Aorta (tissue), 5 donors: ENCODE data around the gene HIVEP3. TPM values are rescaled to one million over a fixed set of nuclear protein-coding genes. Genes with fewer than 3 reads are reported as not detected.
A peak's percentile ranks its signal among the peaks of the same experiment; 100 is the strongest.

Source experiments
- ATAC-seq: fragments of 200-7000 bp; cut with Tn5 transposase; one replicate; pipeline ENCODE4 v1.9.1; 2022; ENCODE audit warnings: moderate library complexity; ENCODE audit not compliant: low FRiP score
- DNase-seq, 2 donors: peaks; one replicate each; pipeline ENCODE4 v3.0.0-alpha.2; 2020
- H3K27ac ChIP-seq, 2 donors: one replicate each; pipeline ENCODE4 v1.5.1; 2013; ENCODE audit warnings: low read length in 2 of 2, mild to moderate bottlenecking in 2 of 2, moderate library complexity in 2 of 2, control low read depth in 1 of 2, inconsistent platforms in 1 of 2, low read depth in 1 of 2
- H3K27me3 ChIP-seq, 2 donors: one replicate each; pipeline ENCODE4 v1.6.1; 2013; ENCODE audit warnings: control low read depth in 1 of 2, low read length in 1 of 2, mild to moderate bottlenecking in 1 of 2, moderate library complexity in 1 of 2; ENCODE audit not compliant: insufficient read depth in 2 of 2, control insufficient read depth in 1 of 2
- H3K36me3 ChIP-seq, 2 donors: one replicate each; pipeline ENCODE4 v1.6.1; 2013; ENCODE audit warnings: control low read depth in 1 of 2, low read length in 1 of 2, mild to moderate bottlenecking in 1 of 2; ENCODE audit not compliant: insufficient read depth in 2 of 2, control insufficient read depth in 1 of 2
- H3K4me1 ChIP-seq, 2 donors: one replicate each; pipeline ENCODE4 v1.6.1; 2013; ENCODE audit warnings: low read length in 2 of 2, control low read depth in 1 of 2, mild to moderate bottlenecking in 1 of 2, moderate library complexity in 1 of 2; ENCODE audit not compliant: insufficient read depth in 2 of 2, control insufficient read depth in 1 of 2
- H3K4me3 ChIP-seq, 2 donors: one replicate each; pipeline ENCODE4 v1.5.1; 2013; ENCODE audit warnings: low read length in 2 of 2, control low read depth in 1 of 2, mild to moderate bottlenecking in 1 of 2
- H3K9me3 ChIP-seq: one replicate; pipeline ENCODE4 v1.6.1; 2013; ENCODE audit warnings: mild to moderate bottlenecking, low read length; ENCODE audit not compliant: control insufficient read depth
- WGBS, 2 donors: extraction: QIAGEN DNeasy Blood & Tissue Kit; methylation state at CpG; one replicate each; pipeline ENCODE4 v1.1.7; 2013; 5-methylcytosine and 5-hydroxymethylcytosine counted together
- intact Hi-C, 2 donors: fragments of 100-400 bp; cut with DNase I; formaldehyde crosslinking; loops; one replicate each; pipeline versions ENCODE4 v1.14.2 to v1.15.0; 2022
- polyA plus RNA-seq, 2 donors: library from polyadenylated mRNA; stranded (reverse); fragments of 200-250 nt; gene quantifications; one replicate each; pipeline ENCODE4 v1.2.3, GENCODE V29; 2013
- total RNA-seq, 2 donors: library from RNA; stranded (reverse); fragmentation: NEBNext Ultra II Directional; extraction: Animal tissue kit (Norgen Biotek cat#: 25700); gene quantifications; one replicate each; pipeline ENCODE4 v1.2.1, GENCODE V29; 2021
- donor health status: healthy with polysubstance abuse.
- donor health status: Bipolar disorder and iron deficiency.
- donor health status: DM: no; HTN: no; CAD: no.
- donor health status: DM: no; HTN: no; CAD: no.
- donor health status: DM: yes; HTN: yes; CAD: no.

The HIVEP3 gene
- total and polyA plus RNA-seq, 4 donors, result 1.6 to 6.3 (median 4.0) TPM

- H3K27ac ChIP-seq, result no peak overlapping the region
- WGBS, 2 donors, result 81 to 85% methylated on average over 10 to 12 of the region's 12 CpGs
- H3K4me3 ChIP-seq, result no peak overlapping the region
- no peaks in the 10 kb centered on the region for H3K27me3 ChIP-seq
- DNase-seq (no peak), ATAC-seq (no peak)
- intact Hi-C loops, result no loop called here
- H3K36me3 ChIP-seq, result no peaks in the 10 kb centered on the region
- no peaks in the 10 kb centered on the region for H3K9me3 ChIP-seq
- no peaks in the 10 kb centered on the region for H3K4me1 ChIP-seq
Measured at GRCh38 chr1:41640141-41640751, 278.5 kb downstream of the HIVEP3 start.

GRCh38 chr1:41639332-41639936 lies 279.3 kb downstream of the HIVEP3 start:
- DNase-seq (no peak), ATAC-seq (no peak)
- Histone ChIP-seq H3K4me1 (no peaks in the 10 kb centered on the region), H3K9me3 (no peaks in the 10 kb centered on the region), H3K36me3 (no peaks in the 10 kb centered on the region), H3K27me3 (no peaks in the 10 kb centered on the region), H3K4me3 (no peak overlapping the region), H3K27ac (no peak overlapping the region)
- 87% methylated on average over 10 of the region's 10 CpGs for WGBS, 2 donors
- intact Hi-C loops, result no loop called here

- ATAC-seq, result no peak
- intact Hi-C loops, result no loop called here
- Histone ChIP-seq H3K4me1 (no peaks in the 10 kb centered on the region), H3K9me3 (no peaks in the 10 kb centered on the region), H3K36me3 (no peaks in the 10 kb centered on the region), H3K27me3 (no peaks in the 10 kb centered on the region), H3K27ac (no peak overlapping the region), H3K4me3 (no peak overlapping the region)
- DNase-seq, result no peak
- WGBS, 2 donors, result 86 to 92% methylated on average over 4 of the region's 4 CpGs
Measured at GRCh38 chr1:41638086-41639024, 280.4 kb downstream of the HIVEP3 start.

GRCh38 chr1:41637367-41637766 lies 281.4 kb downstream of the HIVEP3 start:
- Histone ChIP-seq H3K27me3 (no peaks in the 10 kb centered on the region), H3K9me3 (no peaks in the 10 kb centered on the region), H3K4me1 (no peaks in the 10 kb centered on the region), H3K36me3 (no peaks in the 10 kb centered on the region), H3K4me3 (no peak overlapping the region), H3K27ac (no peak overlapping the region)
- intact Hi-C loops, result no loop called here
- DNase-seq, result no peak
- ATAC-seq, result no peak
- WGBS, 2 donors, result 85 to 90% methylated on average over 7 of the region's 7 CpGs

- H3K4me3 ChIP-seq, result no peak overlapping the region
- H3K9me3 ChIP-seq, result no peaks in the 10 kb centered on the region
- no peak for DNase-seq
- no peaks in the 10 kb centered on the region for H3K4me1 ChIP-seq
- 50 to 51% methylated on average over 5 of the region's 5 CpGs for WGBS, 2 donors
- no peaks in the 10 kb centered on the region for H3K27me3 ChIP-seq
- intact Hi-C loops, result no loop called here
- H3K27ac ChIP-seq, result no peak overlapping the region
- H3K36me3 ChIP-seq, result no peaks in the 10 kb centered on the region
- ATAC-seq, result no peak
Measured at GRCh38 chr1:41633764-41634163, 285.0 kb downstream of the HIVEP3 start.

GRCh38 chr1:41632781-41633575 lies 285.7 kb downstream of the HIVEP3 start:
- ATAC-seq, result peak; percentile 26
- Histone ChIP-seq H3K9me3 (no peaks in the 10 kb centered on the region), H3K4me1 (no peaks in the 10 kb centered on the region), H3K36me3 (no peaks in the 10 kb centered on the region), H3K4me3 (no peak overlapping the region), H3K27ac (no peak overlapping the region), H3K27me3 (no peaks in the 10 kb centered on the region)
- WGBS, 2 donors, result 95 to 97% methylated on average over 14 of the region's 14 CpGs
- no peak for DNase-seq
- intact Hi-C loops, result no loop called here

GRCh38 chr1:41631971-41632370 lies 286.8 kb downstream of the HIVEP3 start:
- no peaks in the 10 kb centered on the region for H3K27me3 ChIP-seq
- no peak overlapping the region for H3K27ac ChIP-seq
- H3K4me1 ChIP-seq, result no peaks in the 10 kb centered on the region
- ATAC-seq (no peak), DNase-seq (no peak)
- intact Hi-C loops, result no loop called here
- no peaks in the 10 kb centered on the region for H3K9me3 ChIP-seq
- no peaks in the 10 kb centered on the region for H3K36me3 ChIP-seq
- H3K4me3 ChIP-seq, result no peak overlapping the region
- 83 to 88% methylated on average over 6 of the region's 6 CpGs for WGBS, 2 donors

GRCh38 chr1:41631154-41631553 lies 287.6 kb downstream of the HIVEP3 start:
- WGBS, 2 donors, result 68 to 75% methylated on average over 9 of the region's 9 CpGs
- Histone ChIP-seq H3K27me3 (no peaks in the 10 kb centered on the region), H3K4me1 (no peaks in the 10 kb centered on the region), H3K9me3 (no peaks in the 10 kb centered on the region), H3K27ac (no peak overlapping the region), H3K4me3 (no peak overlapping the region), H3K36me3 (no peaks in the 10 kb centered on the region)
- ATAC-seq, result no peak
- DNase-seq, result no peak
- intact Hi-C loops, result no loop called here
